Omental fat pad (tissue), 4 donors: ENCODE data around the gene VPS39. TPM values are rescaled to one million over a fixed set of nuclear protein-coding genes. Genes with fewer than 3 reads are reported as not detected.

Experiments
- ATAC-seq: fragments of 150-250 bp; one replicate; pipeline ENCODE4 v1.9.1; 2016; ENCODE audit warnings: mild to moderate bottlenecking, moderate library complexity; ENCODE audit not compliant: low FRiP score
- DNase-seq: peaks from one replicate; pipeline ENCODE4 v3.0.0-alpha.2; 2019; ENCODE audit warnings: low spot score
- small RNA-seq: library from RNA; depleted of rRNA; stranded (forward); fragments of <200 nt; gene quantifications from one replicate; pipeline ENCODE3, GENCODE V24; 2016
- total RNA-seq, 4 donors: library from RNA; depleted of rRNA; stranded (reverse); fragments of >200 nt; gene quantifications; one replicate each; pipeline ENCODE4 v1.1.0, GENCODE V29; 2016
- TF ChIP-seq, protein P1 (sequence below), 3 donors: fragments of 450-650 bp; IDR thresholded peaks; one replicate each; pipeline ENCODE4 v1.5.1; 2016 to 2017; ENCODE audit warnings: antibody characterized with exemption in 3 of 3, mild to moderate bottlenecking in 3 of 3, moderate library complexity in 2 of 3

Gene VPS39
- total RNA-seq, 4 donors from 2014 or later: 61.0 to 134 (median 73.8) TPM

DNA sequence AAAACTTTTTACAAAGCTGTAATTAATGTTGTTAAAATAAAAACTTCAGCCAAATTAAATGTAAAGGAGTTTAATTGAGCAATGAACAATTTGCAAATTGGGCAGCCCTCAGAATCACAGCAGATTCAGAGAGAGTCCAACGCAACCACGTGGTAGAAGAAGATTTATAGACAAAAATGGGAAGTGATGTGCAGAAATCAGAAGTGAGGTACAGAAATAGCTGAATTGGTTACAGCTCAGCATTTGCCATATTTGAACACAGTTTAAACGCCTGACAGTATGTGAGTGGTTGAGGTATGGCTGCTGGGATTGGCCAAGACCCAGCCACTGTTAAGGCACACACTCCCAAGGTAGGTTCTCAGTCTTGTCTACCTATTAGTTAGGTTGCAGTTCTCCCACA, 99.3 kb downstream of the VPS39 start:
- TF ChIP-seq, protein P1, sequence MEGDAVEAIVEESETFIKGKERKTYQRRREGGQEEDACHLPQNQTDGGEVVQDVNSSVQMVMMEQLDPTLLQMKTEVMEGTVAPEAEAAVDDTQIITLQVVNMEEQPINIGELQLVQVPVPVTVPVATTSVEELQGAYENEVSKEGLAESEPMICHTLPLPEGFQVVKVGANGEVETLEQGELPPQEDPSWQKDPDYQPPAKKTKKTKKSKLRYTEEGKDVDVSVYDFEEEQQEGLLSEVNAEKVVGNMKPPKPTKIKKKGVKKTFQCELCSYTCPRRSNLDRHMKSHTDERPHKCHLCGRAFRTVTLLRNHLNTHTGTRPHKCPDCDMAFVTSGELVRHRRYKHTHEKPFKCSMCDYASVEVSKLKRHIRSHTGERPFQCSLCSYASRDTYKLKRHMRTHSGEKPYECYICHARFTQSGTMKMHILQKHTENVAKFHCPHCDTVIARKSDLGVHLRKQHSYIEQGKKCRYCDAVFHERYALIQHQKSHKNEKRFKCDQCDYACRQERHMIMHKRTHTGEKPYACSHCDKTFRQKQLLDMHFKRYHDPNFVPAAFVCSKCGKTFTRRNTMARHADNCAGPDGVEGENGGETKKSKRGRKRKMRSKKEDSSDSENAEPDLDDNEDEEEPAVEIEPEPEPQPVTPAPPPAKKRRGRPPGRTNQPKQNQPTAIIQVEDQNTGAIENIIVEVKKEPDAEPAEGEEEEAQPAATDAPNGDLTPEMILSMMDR (IDR thresholded peaks at IDR 0.05): no peak
- ATAC-seq (no peak), DNase-seq (no peak)

Small RNA genes lying within 50 kb of the gene (small RNA-seq; reads per million reads assigned to genes)
- not detected for gene MIR627

Other genes with a start within 250 kb of the VPS39 start
- gene EHD4, start 235.7 kb downstream of the VPS39 start, total RNA-seq: 10 to 100 TPM; 30.5 to 88.6 (median 37.8) TPM
- under 1 TPM in 1 of 4 donors, not detected in 3; 0.12 TPM for gene PLA2G4E, start 187.3 kb downstream of the VPS39 start, total RNA-seq
- under 1 TPM in 1 of 4 donors, not detected in 3; 0.09 TPM for gene PLA2G4D, start 113.7 kb downstream of the VPS39 start, total RNA-seq
- gene PLA2G4F, start 51.7 kb downstream of the VPS39 start, total RNA-seq: not detected
- 10 to 100 TPM; 13.6 to 53.0 (median 20.2) TPM for gene GANC, start 64.9 kb upstream of the VPS39 start, total RNA-seq
- gene TMEM87A, start 65.1 kb upstream of the VPS39 start, total RNA-seq: 10 to 100 TPM; 43.3 to 75.7 (median 46.9) TPM
- gene CAPN3, start 151.2 kb upstream of the VPS39 start, total RNA-seq: 10 to 100 TPM in 2 of 4 donors, 1 to 10 TPM in 2; 7.5 to 25.4 (median 10.4) TPM